Smooth muscle cell (in vitro differentiated cells): ENCODE measurements around the gene RAB4B. TPM values are rescaled to one million over a fixed set of nuclear protein-coding genes. Genes with fewer than 3 reads are reported as not detected.

Experiments used
- DNase-seq: peaks from one replicate; lab custom pipeline; 2025; ENCODE audit not compliant: unreplicated experiment; lab: John Stamatoyannopoulos, UW
- H2AFZ ChIP-seq: fragments of 200-600 bp; sonication (generic); 2 replicates; pipeline ENCODE4 v1.6.0; 2016; ENCODE audit warnings: antibody characterized with exemption, low read depth, mild to moderate bottlenecking
- H3F3A ChIP-seq: fragments of 200-600 bp; sonication (generic); 2 replicates; pipeline ENCODE4 v1.6.0; 2017; ENCODE audit warnings: antibody characterized with exemption, low read depth
- H3K27ac ChIP-seq: fragments of 200-600 bp; sonication (generic); 2 replicates; pipeline ENCODE4 v1.5.1; 2016; ENCODE audit warnings: low read depth, mild to moderate bottlenecking
- H3K27me3 ChIP-seq: fragments of 200-600 bp; sonication (generic); 2 replicates; pipeline ENCODE4 v1.6.1; 2016; ENCODE audit warnings: low read depth, mild to moderate bottlenecking
- H3K36me3 ChIP-seq: fragments of 200-600 bp; sonication (generic); 2 replicates; pipeline ENCODE4 v1.5.1; 2016; ENCODE audit warnings: low read depth
- H3K4me1 ChIP-seq: fragments of 200-600 bp; sonication (generic); 2 replicates; pipeline ENCODE4 v1.5.1; 2016; ENCODE audit warnings: low read depth
- H3K4me2 ChIP-seq: fragments of 200-600 bp; sonication (generic); 2 replicates; pipeline ENCODE4 v1.6.0; 2016; ENCODE audit warnings: mild to moderate bottlenecking
- H3K4me3 ChIP-seq: fragments of 200-600 bp; sonication (generic); 2 replicates; pipeline ENCODE4 v1.5.1; 2016; ENCODE audit warnings: mild to moderate bottlenecking
- H3K79me2 ChIP-seq: fragments of 200-600 bp; sonication (generic); 2 replicates; pipeline ENCODE4 v1.6.0; 2016; ENCODE audit warnings: low read depth, mild to moderate bottlenecking
- H3K9ac ChIP-seq: fragments of 200-600 bp; sonication (generic); 2 replicates; pipeline ENCODE4 v1.6.0; 2016; ENCODE audit warnings: low read depth
- H3K9me3 ChIP-seq: fragments of 200-600 bp; sonication (generic); replicated peaks from 2 replicates; pipeline ENCODE4 v1.5.1; 2016; ENCODE audit warnings: low read depth
- H4K20me1 ChIP-seq: fragments of 200-600 bp; sonication (generic); 2 replicates; pipeline ENCODE4 v1.6.0; 2016; ENCODE audit warnings: low read depth
- WGBS: methylation state at CpG from one replicate; pipeline ENCODE4 v1.1.7; 2016; ENCODE audit warnings: low lambda C conversion rate; 5-methylcytosine and 5-hydroxymethylcytosine counted together
- polyA plus RNA-seq: library from polyadenylated mRNA; unstranded; fragments of >200 nt; fragmentation: Nextera tagmentation; extraction: Ambion mirVana; gene quantifications from 2 replicates; pipeline ENCODE4 v1.2.1, GENCODE V29; 2016
- total RNA-seq: library from RNA; depleted of rRNA; stranded (reverse); fragments of >200 nt; gene quantifications from 2 replicates; pipeline ENCODE4 v1.2.3, GENCODE V29; 2014
- TF ChIP-seq, protein P1 (sequence below): fragments of 200-600 bp; sonication (generic); IDR thresholded peaks from 2 replicates; pipeline ENCODE4 v1.5.1; 2017; ENCODE audit warnings: borderline replicate concordance, mild to moderate bottlenecking, antibody characterized with exemption; ENCODE audit not compliant: insufficient read depth, poor library complexity, severe bottlenecking

RAB4B gene
- total and polyA plus RNA-seq, 2 experiments from 2014 or later: 10.6 to 39.5 TPM

DNA sequence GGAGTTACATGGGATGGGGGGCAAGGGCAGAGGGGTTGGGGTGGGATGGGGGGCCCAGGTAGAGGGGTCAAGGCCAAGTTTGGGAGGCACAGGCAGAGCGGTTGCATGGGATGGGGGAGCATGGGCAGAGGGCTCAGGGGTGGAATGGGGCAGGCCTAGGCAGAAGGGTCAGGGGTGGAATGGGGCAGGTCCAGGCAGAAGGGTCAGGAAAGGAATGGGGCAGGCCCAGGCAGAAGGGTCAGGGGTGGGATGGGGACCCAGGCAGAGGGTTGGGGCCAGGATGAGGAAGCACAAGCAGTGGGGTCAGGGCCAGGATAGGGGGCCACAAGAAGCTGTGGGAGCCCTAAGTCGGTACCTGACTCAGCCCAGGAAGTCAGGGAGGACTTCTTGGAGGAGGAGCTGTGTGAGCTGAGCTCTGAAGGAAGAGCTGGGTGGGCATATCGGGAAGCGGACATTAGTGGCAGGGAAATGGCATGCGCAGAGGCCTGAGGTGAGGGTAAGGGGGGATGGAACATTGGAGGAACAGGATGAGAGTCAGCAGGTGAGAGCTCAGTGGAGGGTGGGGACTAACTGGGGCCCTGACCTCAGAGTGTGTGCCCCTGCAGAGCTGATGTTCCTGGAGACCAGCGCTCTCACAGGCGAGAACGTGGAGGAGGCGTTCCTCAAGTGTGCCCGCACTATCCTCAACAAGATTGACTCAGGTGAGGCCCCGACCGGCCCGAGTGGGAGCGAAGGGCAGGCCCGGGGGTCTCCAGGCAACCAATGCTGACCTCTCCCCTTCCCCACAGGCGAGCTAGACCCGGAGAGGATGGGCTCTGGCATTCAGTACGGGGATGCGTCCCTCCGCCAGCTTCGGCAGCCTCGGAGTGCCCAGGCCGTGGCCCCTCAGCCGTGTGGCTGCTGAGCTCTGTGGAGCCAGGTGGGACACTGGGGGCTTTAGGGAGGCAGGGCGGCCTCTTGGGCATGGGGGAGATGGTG is 8.3 kb downstream of the RAB4B start:
- TF ChIP-seq, protein P1, sequence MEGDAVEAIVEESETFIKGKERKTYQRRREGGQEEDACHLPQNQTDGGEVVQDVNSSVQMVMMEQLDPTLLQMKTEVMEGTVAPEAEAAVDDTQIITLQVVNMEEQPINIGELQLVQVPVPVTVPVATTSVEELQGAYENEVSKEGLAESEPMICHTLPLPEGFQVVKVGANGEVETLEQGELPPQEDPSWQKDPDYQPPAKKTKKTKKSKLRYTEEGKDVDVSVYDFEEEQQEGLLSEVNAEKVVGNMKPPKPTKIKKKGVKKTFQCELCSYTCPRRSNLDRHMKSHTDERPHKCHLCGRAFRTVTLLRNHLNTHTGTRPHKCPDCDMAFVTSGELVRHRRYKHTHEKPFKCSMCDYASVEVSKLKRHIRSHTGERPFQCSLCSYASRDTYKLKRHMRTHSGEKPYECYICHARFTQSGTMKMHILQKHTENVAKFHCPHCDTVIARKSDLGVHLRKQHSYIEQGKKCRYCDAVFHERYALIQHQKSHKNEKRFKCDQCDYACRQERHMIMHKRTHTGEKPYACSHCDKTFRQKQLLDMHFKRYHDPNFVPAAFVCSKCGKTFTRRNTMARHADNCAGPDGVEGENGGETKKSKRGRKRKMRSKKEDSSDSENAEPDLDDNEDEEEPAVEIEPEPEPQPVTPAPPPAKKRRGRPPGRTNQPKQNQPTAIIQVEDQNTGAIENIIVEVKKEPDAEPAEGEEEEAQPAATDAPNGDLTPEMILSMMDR: no peak
- no peak overlapping the region for H3K4me2 ChIP-seq
- H3K27me3 ChIP-seq: no peaks in the 10 kb centered on the region

DNA sequence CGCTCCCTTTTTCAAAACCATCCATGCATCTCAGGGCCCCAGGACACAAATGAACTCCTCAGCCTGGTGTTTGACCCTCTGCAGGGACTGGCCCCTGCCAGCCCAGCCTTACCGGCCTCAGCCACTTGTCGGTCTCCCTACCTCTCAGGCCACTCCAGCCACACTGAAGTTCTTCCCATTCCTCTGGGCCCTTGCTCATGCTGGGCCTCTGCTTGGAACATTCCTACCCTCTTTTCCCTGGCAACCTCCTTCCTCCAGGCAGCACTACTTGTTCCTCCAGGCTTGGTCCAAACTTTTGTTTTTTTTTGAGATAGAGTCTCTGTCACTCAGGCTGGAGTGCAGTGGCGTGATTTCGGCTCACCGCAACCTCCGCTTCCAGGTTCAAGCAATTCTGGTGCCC is 13.3 kb downstream of the RAB4B start:
- no peak overlapping the region for H3K27ac ChIP-seq
- no peak overlapping the region for H3K4me3 ChIP-seq
- H3K36me3 ChIP-seq: no peaks in the 10 kb centered on the region
- H3K9ac ChIP-seq: no peak overlapping the region
- no peak overlapping the region for H2AFZ ChIP-seq
- H3F3A ChIP-seq: no peaks in the 10 kb centered on the region
- DNase-seq: no peak
- H3K9me3 ChIP-seq: no peaks in the 10 kb centered on the region
- H3K4me1 ChIP-seq: no peaks in the 10 kb centered on the region
- H4K20me1 ChIP-seq: no peaks in the 10 kb centered on the region
- TF ChIP-seq, protein P1: no peak
- no peaks in the 10 kb centered on the region for H3K27me3 ChIP-seq
- WGBS: 84% methylated on average over 7 of the region's 7 CpGs
- no peak overlapping the region for H3K4me2 ChIP-seq
- H3K79me2 ChIP-seq: no peaks in the 10 kb centered on the region

More for the DNA sequence above, 8.3 kb downstream of the RAB4B start:
- Histone ChIP-seq H2AFZ (no peak overlapping the region), H3K9me3 (no peaks in the 10 kb centered on the region), H3K27ac (no peak overlapping the region), H4K20me1 (no peaks in the 10 kb centered on the region), H3K4me3 (no peak overlapping the region), H3K36me3 (no peaks in the 10 kb centered on the region), H3F3A (no peaks in the 10 kb centered on the region), H3K9ac (no peak overlapping the region), H3K4me1 (no peaks in the 10 kb centered on the region), H3K79me2 (no peaks in the 10 kb centered on the region)
- no peak for DNase-seq
- 95% methylated on average over 25 of the region's 25 CpGs for WGBS

DNA sequence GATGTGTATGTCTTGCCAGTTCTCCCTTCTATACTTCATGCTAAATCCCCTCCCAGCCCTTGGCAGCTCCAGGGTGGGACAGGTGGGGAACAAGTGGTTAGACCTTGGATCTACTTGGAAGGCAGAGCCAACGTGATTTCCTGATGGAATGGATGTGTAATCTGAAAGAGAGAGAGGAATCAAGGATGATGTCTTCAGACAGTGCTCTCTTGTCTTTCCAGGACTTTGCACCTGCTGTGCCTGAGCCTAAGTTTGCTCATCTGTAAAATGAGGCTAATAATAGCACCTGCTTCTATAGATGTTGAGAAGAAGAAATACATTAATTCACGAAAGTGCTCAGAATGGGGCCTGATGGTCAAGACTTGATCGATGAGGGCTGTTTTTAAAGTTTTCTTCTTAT is 13.9 kb downstream of the RAB4B start:
- TF ChIP-seq, protein P1: no peak
- Histone ChIP-seq H3K9me3 (no peaks in the 10 kb centered on the region), H3F3A (no peaks in the 10 kb centered on the region), H4K20me1 (no peaks in the 10 kb centered on the region), H3K27me3 (no peaks in the 10 kb centered on the region), H3K27ac (no peak overlapping the region), H3K9ac (no peak overlapping the region), H2AFZ (no peak overlapping the region), H3K79me2 (no peaks in the 10 kb centered on the region), H3K4me2 (no peak overlapping the region), H3K4me1 (no peaks in the 10 kb centered on the region), H3K36me3 (no peaks in the 10 kb centered on the region), H3K4me3 (no peak overlapping the region)
- WGBS: 90% methylated on average over 3 of the region's 3 CpGs
- no peak for DNase-seq
